HL-60 (cell line): ENCODE data around the gene RAI1.
A peak's percentile ranks its signal among the peaks of the same experiment; 100 is the strongest.

Experiments
- GABPA ChIP-seq: IDR thresholded peaks from 2 replicates; pipeline ENCODE4 v1.6.1; 2012; ENCODE audit warnings: low read depth
- TF ChIP-seq, protein P1 (sequence below): IDR thresholded peaks from one replicate; pipeline ENCODE4 v1.5.1; 2011; ENCODE audit warnings: low read length, control low read depth, inconsistent platforms; ENCODE audit not compliant: insufficient read depth
- TF ChIP-seq, protein P2 (sequence below): IDR thresholded peaks from 2 replicates; pipeline ENCODE4 v1.6.1; 2012; ENCODE audit warnings: low read depth; ENCODE audit not compliant: insufficient replicate concordance

DNA sequence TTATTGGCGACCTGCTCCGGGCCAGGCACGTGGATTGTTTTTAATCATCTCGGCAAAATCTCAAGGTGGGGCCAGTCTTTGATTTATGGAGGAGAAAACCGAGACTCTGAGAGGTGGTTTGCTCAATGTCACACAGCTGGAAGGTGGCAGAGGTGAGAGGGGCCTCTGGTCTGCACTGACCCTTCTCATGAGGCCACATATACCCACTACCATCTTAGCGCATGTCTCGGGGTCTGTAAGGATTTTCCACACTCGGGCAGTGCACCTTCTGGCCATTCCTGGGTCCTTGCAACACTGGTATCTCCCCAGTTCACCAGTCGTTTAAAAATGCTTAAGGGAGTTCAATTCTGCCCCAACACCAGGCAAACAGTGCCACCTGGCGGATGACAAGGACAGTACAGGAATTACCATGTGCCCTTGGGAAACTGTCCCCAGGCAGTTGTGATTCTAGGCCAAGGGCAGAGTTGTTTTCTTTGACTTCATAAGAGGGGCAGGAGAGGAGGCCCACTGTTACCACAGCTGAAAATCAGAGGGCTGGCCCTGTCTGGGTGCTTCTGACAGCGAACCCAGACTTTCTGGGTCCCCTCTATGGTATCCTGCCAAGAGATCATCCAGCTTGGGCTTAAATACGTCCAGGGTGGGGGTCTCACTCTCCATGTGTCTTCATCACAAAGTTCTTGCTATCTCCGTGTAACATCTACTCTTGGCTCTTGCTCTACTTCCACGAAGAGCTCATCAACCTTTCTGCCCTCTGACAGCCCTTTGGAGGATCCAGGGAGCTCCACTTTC, 39.4 kb upstream of the RAI1 start:
- TF ChIP-seq, protein P1, sequence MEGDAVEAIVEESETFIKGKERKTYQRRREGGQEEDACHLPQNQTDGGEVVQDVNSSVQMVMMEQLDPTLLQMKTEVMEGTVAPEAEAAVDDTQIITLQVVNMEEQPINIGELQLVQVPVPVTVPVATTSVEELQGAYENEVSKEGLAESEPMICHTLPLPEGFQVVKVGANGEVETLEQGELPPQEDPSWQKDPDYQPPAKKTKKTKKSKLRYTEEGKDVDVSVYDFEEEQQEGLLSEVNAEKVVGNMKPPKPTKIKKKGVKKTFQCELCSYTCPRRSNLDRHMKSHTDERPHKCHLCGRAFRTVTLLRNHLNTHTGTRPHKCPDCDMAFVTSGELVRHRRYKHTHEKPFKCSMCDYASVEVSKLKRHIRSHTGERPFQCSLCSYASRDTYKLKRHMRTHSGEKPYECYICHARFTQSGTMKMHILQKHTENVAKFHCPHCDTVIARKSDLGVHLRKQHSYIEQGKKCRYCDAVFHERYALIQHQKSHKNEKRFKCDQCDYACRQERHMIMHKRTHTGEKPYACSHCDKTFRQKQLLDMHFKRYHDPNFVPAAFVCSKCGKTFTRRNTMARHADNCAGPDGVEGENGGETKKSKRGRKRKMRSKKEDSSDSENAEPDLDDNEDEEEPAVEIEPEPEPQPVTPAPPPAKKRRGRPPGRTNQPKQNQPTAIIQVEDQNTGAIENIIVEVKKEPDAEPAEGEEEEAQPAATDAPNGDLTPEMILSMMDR, result peak; percentile 59
- no peak for TF ChIP-seq GABPA
- TF ChIP-seq, protein P2, sequence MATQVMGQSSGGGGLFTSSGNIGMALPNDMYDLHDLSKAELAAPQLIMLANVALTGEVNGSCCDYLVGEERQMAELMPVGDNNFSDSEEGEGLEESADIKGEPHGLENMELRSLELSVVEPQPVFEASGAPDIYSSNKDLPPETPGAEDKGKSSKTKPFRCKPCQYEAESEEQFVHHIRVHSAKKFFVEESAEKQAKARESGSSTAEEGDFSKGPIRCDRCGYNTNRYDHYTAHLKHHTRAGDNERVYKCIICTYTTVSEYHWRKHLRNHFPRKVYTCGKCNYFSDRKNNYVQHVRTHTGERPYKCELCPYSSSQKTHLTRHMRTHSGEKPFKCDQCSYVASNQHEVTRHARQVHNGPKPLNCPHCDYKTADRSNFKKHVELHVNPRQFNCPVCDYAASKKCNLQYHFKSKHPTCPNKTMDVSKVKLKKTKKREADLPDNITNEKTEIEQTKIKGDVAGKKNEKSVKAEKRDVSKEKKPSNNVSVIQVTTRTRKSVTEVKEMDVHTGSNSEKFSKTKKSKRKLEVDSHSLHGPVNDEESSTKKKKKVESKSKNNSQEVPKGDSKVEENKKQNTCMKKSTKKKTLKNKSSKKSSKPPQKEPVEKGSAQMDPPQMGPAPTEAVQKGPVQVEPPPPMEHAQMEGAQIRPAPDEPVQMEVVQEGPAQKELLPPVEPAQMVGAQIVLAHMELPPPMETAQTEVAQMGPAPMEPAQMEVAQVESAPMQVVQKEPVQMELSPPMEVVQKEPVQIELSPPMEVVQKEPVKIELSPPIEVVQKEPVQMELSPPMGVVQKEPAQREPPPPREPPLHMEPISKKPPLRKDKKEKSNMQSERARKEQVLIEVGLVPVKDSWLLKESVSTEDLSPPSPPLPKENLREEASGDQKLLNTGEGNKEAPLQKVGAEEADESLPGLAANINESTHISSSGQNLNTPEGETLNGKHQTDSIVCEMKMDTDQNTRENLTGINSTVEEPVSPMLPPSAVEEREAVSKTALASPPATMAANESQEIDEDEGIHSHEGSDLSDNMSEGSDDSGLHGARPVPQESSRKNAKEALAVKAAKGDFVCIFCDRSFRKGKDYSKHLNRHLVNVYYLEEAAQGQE, result no peak
